GM19468 (cell line): ENCODE measurements around the gene RAB7B.

Experiments
- ATAC-seq: cut with Tn5 transposase; IDR thresholded peaks from one replicate; pipeline ENCODE4 v1.9.1; 2021; ENCODE audit warnings: mild to moderate bottlenecking, moderate library complexity, moderate number of reproducible peaks; ENCODE audit not compliant: unreplicated experiment; ENCODE audit errors: extremely low read depth

The RAB7B gene

GRCh38 chr1:205955499-205955898 lies 47.7 kb downstream of the RAB7B start:
- ATAC-seq: no peak

GRCh38 chr1:205954819-205955404 lies 48.3 kb downstream of the RAB7B start:
- no peak for ATAC-seq

- no peak for ATAC-seq
Observed at GRCh38 chr1:205951746-205952145, 51.4 kb downstream of the RAB7B start.

GRCh38 chr1:205950826-205951549 lies 52.2 kb downstream of the RAB7B start:
- no peak for ATAC-seq

GRCh38 chr1:205950280-205950679 lies 52.9 kb downstream of the RAB7B start:
- no peak for ATAC-seq

- ATAC-seq: no peak
Observed at GRCh38 chr1:205949753-205950152, 53.4 kb downstream of the RAB7B start.

DNA sequence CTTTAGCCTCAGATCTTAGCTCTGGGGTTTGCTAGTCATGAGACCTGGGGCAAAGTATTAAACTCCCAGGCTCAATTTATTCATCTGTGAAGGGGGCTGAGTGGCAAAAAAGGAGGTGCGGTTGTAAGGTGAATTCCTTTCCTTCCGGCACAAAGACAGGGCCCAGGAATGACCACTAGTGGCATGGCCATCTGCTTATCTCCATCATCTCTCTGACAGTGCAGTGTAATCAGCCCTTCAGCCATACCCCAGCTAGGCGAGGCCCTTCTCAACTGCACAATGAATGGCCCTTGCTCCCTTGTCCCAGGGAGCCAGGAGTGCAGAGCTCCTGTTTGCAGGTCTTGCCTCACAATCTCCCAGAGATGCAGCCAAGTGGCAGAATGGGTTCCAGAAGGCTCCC lies 54.3 kb downstream of the RAB7B start:
- no peak for ATAC-seq

GRCh38 chr1:205948039-205948438 lies 55.2 kb downstream of the RAB7B start:
- ATAC-seq: no peak

GRCh38 chr1:205947024-205947423 lies 56.2 kb downstream of the RAB7B start:
- no peak for ATAC-seq

- ATAC-seq: no peak
Observed at GRCh38 chr1:205945069-205945468, 58.1 kb downstream of the RAB7B start.

GRCh38 chr1:205944525-205944924 lies 58.7 kb downstream of the RAB7B start:
- ATAC-seq: no peak

DNA sequence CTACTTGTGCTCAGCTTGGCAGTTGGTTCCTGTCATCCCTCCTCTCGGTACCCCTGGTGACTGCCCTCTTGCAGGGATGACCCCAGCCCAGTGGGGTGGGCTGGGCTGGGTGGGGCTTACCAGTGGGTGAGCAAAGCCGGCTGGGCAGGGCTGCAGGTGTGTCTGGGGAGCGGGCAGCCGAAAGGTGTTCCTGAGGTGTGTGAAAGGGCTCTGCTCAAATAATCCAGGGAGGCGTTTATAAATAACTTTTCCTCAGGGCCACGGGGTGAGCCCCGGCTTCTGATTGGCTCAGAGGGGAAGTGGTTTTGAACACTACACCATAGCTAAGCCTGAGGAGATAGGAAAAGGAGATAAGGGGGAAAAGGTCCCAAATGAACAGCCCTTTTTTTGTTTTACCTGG lies 60.0 kb downstream of the RAB7B start, which contains the start of gene SLC26A9:
SLC26A9 (minus strand) TSS at position 212 of the 400 bp plus-strand sequence. CDS start 7,636 bp downstream, outside the sequence.
- no peak for ATAC-seq

- ATAC-seq: no peak
Observed at GRCh38 chr1:205942631-205943159, 60.5 kb downstream of the RAB7B start.

DNA sequence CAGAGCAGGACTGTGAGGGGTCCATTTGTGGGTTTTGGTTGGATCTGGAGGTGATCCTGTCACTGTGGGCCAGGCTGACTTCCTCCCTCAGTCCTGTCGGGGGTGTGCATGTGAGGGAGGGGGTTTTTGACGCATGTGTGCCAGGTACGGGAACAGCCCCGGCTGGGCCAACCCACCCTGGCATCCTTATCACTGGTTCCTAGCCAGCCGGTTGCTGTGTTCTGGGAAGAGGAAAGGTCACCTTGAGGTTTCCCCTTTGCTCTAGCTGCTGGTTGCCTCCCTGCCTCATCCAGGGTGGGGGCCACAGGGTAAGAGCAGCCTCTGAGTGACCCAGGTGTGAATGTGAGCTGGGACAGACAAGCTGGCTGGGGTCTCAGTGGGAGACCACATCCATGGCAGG lies 62.5 kb downstream of the RAB7B start:
- no peak for ATAC-seq

GRCh38 chr1:205939690-205940330 lies 63.4 kb downstream of the RAB7B start:
- no peak for ATAC-seq

- no peak for ATAC-seq
Observed at GRCh38 chr1:205938682-205939081, 64.5 kb downstream of the RAB7B start.

DNA sequence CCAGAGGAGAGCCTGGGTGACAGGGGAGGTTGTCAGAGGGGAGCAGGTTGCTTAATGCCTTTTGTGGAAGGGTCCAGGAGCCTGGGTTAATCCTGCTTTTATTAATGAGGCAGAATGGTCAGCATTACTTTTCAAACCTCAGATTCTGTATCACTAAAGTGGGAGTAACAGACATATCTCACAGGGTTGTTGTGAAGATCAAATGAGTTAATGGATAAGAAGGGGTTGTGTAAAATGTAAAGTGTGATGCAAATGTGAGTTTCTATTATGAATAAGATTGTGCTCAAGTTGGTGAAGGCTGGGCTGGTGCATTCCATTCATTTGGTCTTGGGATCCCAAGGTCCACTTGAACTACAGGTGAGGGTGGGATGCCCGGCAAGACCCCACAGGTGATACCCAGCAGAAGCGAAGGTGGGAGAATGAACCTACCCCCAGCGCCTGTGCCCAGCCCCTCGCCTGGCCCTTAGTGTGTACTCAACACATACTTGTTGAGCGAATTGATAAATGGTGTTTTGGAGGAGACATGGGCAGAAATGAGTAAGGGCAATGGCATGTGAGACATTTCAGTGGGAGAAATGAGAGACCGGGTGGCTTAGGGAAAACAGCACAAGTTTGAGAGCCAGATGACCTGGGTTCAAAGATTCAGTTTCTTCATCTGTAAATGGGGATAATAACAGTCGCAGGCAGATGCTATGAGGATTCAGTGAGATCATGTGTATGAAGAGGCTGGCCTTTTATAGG lies 66.2 kb downstream of the RAB7B start:
- no peak for ATAC-seq

- no peak for ATAC-seq
Observed at GRCh38 chr1:205936311-205936710, 66.9 kb downstream of the RAB7B start.

- ATAC-seq: no peak
Observed at GRCh38 chr1:205935869-205936268, 67.3 kb downstream of the RAB7B start.

- ATAC-seq: no peak
Observed at GRCh38 chr1:205934788-205935187, 68.4 kb downstream of the RAB7B start.
